NCI-H2171 treated with DMSO at 0.1 percent for 48 hours (cell line): ENCODE results near the gene TMEM245.

Experiments
- DNase-seq: peaks from one replicate; lab custom pipeline; 2025; lab: John Stamatoyannopoulos, UW

The TMEM245 gene

GRCh38 chr9:109101202-109101595 is 18.5 kb downstream of the TMEM245 start:
- no peak for DNase-seq

GRCh38 chr9:109100543-109101201 is 19.1 kb downstream of the TMEM245 start:
- no peak for DNase-seq

GRCh38 chr9:109098960-109099308 is 20.8 kb downstream of the TMEM245 start:
- DNase-seq, result no peak

GRCh38 chr9:109098171-109098959 is 21.4 kb downstream of the TMEM245 start:
- DNase-seq, result peak; percentile 92

GRCh38 chr9:109097146-109097545 is 22.6 kb downstream of the TMEM245 start:
- DNase-seq, result no peak

- DNase-seq, result no peak
Observed at GRCh38 chr9:109095321-109095720, 24.4 kb downstream of the TMEM245 start.

- DNase-seq, result no peak
Observed at GRCh38 chr9:109094268-109094667, 25.5 kb downstream of the TMEM245 start.

- DNase-seq, result no peak
Observed at GRCh38 chr9:109092587-109092986, 27.2 kb downstream of the TMEM245 start.

- no peak for DNase-seq
Observed at GRCh38 chr9:109092051-109092580, 27.6 kb downstream of the TMEM245 start.

- DNase-seq, result no peak
Observed at GRCh38 chr9:109088221-109088620, 31.5 kb downstream of the TMEM245 start.

GRCh38 chr9:109087795-109088194 is 32.0 kb downstream of the TMEM245 start:
- no peak for DNase-seq

- no peak for DNase-seq
Observed at GRCh38 chr9:109086221-109086620, 33.5 kb downstream of the TMEM245 start.

- DNase-seq, result no peak
Observed at GRCh38 chr9:109085510-109085909, 34.2 kb downstream of the TMEM245 start.

GRCh38 chr9:109083813-109084405 is 35.8 kb downstream of the TMEM245 start:
- no peak for DNase-seq

- DNase-seq, result no peak
Observed at GRCh38 chr9:109083141-109083540, 36.6 kb downstream of the TMEM245 start.

- no peak for DNase-seq
Observed at GRCh38 chr9:109082091-109082620, 37.6 kb downstream of the TMEM245 start.

GRCh38 chr9:109074236-109074889 is 45.4 kb downstream of the TMEM245 start:
- no peak for DNase-seq

GRCh38 chr9:109072821-109073435 is 46.8 kb downstream of the TMEM245 start:
- DNase-seq, result no peak

- no peak for DNase-seq
Observed at GRCh38 chr9:109072133-109072692, 47.5 kb downstream of the TMEM245 start.

- DNase-seq, result no peak
Observed at GRCh38 chr9:109068764-109069163, 51.0 kb downstream of the TMEM245 start.

GRCh38 chr9:109064963-109065702 is 54.6 kb downstream of the TMEM245 start:
- DNase-seq, result no peak
